NCI-H526 treated with DMSO at 0.1 percent for 48 hours (cell line): Measurements from ENCODE around the gene SOX15.

Experiments used
- DNase-seq: peaks from one replicate; lab custom pipeline; 2025; lab: John Stamatoyannopoulos, UW

SOX15 gene

GRCh38 chr17:7557775-7558543 lies 31.9 kb downstream of the SOX15 start:
- DNase-seq: no peak

- no peak for DNase-seq
These were observed 32.6 kb downstream of the SOX15 start for GRCh38 chr17:7557147-7557764.

GRCh38 chr17:7556627-7557026 lies 33.3 kb downstream of the SOX15 start:
- no peak for DNase-seq

GRCh38 chr17:7555320-7555948 lies 34.5 kb downstream of the SOX15 start:
- DNase-seq: no peak

GRCh38 chr17:7553356-7553755 lies 36.5 kb downstream of the SOX15 start:
- DNase-seq: no peak

- DNase-seq: no peak
These were observed 37.3 kb downstream of the SOX15 start for GRCh38 chr17:7552621-7553051.

- DNase-seq: no peak
These were observed 38.5 kb downstream of the SOX15 start for GRCh38 chr17:7551396-7551795.

GRCh38 chr17:7550344-7550743 lies 39.5 kb downstream of the SOX15 start:
- no peak for DNase-seq

- no peak for DNase-seq
These were observed 40.4 kb downstream of the SOX15 start for GRCh38 chr17:7549401-7550055.

GRCh38 chr17:7548585-7549400 lies 41.1 kb downstream of the SOX15 start, which contains the start of gene TNFSF12:
TSS of gene TNFSF12 (plus strand) at chr17:7549058. CDS start at chr17:7549154, 96 bp downstream.
- no peak for DNase-seq

GRCh38 chr17:7544911-7545310 lies 45.0 kb downstream of the SOX15 start:
- DNase-seq: no peak

GRCh38 chr17:7541074-7541621 lies 48.7 kb downstream of the SOX15 start:
- no peak for DNase-seq

GRCh38 chr17:7538891-7539545 lies 50.9 kb downstream of the SOX15 start:
- no peak for DNase-seq
